GM18907 (cell line): ENCODE measurements around the gene RABGGTB.
"Not testable (repeated sequence)": the region's sequence is repeated elsewhere in the genome, so short reads cannot be mapped to it uniquely, and the experiment has no call there.

Source experiments
- ATAC-seq: cut with Tn5 transposase; IDR thresholded peaks from one replicate; pipeline ENCODE4 v1.9.1; 2021; ENCODE audit warnings: mild to moderate bottlenecking, moderate library complexity; ENCODE audit not compliant: unreplicated experiment

Gene RABGGTB

GRCh38 chr1:75794382-75794781, 8.3 kb downstream of the RABGGTB start:
- no peak for ATAC-seq

DNA sequence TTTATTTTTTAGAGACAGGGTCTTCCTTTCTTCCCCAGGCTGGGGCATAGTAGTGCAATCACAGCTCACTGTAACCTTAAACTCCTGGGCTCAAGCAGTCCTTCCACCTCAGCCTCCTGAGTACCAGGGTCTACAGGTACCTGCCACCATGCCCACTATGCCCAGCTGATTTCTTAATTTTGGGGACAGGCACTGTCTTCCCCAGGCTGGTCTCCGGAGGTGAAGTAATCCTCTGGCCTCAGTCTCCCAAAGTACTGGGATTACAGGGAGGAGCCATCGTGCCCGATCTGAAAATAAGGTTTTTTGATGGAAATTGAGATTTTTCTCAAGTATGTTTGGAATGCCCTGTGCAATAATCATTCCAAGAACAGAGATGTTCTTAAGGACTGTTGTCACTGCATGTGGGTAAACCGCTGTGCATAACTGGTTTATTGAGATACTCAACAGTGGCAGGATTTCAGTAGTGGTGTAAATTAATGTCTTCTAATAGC, 9.7 kb downstream of the RABGGTB start:
- ATAC-seq, result peak; percentile 5

DNA sequence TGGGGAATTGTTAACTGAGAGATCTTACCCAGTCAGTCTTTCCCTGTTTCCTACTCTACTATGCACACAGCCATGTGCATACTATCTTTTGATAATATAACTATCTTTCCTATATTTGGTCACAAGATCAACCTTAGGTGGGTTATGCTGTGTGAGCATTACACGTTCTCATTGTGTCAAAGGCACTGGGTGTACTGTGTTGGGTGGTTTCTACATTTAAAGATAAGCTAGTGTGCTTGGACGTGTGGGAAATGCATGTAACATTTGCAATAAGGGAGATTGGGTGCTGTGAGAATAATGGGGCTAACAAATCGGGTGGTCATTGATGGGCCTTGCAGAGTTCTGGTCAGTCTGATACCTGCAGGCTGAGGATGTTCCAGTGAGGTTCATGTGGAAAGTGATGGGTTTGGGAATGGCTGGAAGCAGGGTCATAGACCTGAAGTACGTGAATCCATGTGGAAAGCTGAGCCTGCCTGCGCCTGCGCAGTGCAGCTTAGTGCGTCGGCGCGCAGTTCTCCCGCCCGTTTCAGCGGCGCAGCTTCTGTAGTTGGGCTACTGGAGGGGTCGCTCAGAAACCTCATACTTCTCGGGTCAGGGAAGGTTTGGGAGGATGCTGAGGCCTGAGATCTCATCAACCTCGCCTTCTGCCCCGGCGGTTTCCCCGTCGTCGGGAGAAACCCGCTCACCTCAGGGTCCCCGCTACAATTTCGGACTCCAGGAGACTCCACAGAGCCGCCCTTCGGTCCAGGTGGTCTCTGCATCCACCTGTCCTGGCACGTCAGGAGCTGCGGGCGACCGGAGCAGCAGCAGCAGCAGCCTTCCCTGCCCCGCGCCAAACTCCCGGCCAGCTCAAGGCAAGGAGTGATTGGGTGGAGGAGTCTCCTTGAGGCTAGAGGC, 10.6 kb downstream of the RABGGTB start, which contains the start of gene MSH4:
Gene MSH4 (plus strand): TSS at position 507 of the 897 bp plus-strand sequence. CDS start 104 bp downstream, at position 611.
- peak; percentile 25 for ATAC-seq

- peak; percentile 24 for ATAC-seq
These were observed 11.2 kb downstream of the RABGGTB start for GRCh38 chr1:75797273-75797588.

DNA sequence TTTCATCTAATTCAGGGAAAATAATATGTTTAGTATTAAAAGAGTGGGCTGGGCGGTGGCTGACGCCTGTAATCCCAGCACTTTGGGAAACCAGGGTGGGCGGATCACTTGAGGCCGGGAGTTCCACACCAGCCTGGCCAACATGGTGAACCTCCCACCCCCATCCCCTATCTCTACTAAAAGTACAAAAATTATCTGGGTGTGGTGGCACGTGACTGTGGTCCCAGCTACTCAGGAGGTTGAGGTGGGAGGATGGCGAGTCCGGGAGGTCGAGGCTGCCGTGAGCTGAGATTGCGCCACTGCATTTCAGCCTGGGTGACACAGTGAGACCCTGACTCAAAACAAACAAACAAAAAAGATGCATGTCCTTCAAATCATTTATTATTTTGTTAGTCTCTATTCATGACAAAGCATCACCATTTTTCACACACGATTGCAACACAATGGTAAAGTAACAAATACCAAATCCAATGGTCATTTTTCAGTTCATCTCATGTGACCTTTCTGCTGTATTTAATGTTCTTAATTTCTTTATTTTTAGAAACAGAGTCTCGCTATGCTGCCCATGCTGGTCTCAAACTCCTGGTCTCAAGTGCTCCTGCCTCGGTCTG, 11.7 kb downstream of the RABGGTB start:
- ATAC-seq, result no peak

DNA sequence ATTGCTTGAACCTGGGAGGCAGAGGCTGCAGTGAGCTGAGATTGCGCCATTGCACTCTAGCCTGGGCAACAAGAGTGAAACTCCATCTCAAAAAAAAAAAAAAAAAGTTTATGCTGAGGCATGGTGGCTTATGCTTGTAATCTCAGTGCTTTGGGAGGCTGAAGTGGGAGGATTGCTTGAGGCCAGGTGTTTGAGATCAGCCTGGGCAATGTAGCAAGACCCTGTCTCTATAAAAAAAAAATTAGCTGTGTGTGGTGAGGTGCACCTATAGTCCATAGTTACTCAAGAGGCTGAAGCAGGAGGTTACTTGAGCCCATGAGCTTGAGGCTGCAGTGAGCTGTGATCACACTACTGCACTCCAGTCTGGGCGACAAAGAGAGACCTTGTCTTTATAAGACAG, 15.4 kb downstream of the RABGGTB start:
- ATAC-seq, result not testable (repeated sequence)

DNA sequence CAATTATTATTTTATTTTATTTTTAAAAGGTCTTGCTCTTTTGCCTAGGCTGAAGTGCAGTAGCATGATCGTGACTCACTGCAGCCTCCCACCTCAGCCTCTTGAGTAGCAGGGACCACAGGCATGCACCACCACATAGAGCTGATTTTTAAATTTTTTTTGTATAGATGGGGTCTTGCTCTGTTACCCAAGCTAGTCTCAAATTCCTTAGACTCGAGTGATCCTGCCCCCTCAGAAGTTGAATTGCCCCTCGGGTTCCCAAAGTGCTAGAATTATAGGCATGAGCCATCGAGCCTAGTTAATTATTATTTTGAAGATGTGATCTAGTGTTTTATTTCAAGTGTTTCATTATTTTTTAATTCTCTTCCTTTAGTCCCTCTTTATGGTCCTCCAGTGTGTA, 22.9 kb downstream of the RABGGTB start:
- no peak for ATAC-seq

GRCh38 chr1:75810113-75810512, 24.1 kb downstream of the RABGGTB start:
- ATAC-seq, result not testable (repeated sequence)

- no peak for ATAC-seq
These were observed 25.3 kb downstream of the RABGGTB start for GRCh38 chr1:75811211-75811981.

- ATAC-seq, result no peak
These were observed 26.0 kb downstream of the RABGGTB start for GRCh38 chr1:75812065-75812464.

DNA sequence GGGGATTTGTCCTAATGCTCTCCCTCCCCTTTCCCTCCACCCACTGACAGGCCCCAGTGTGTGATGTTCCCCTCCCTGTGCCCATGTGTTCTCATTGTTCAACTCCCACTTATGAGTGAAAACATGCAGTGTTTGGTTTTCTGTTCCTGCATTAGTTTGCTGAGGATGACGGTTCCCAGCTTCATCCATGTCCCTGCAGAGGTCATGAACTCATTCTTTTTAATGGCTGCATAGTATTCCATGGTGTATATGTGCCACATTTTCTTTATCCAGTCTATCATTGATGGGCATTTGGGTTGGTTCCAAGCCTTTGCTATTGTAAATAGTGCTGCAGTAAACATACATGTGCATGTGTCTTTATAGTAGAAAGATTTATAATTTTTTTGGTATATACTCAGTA, 37.5 kb downstream of the RABGGTB start:
- not testable (repeated sequence) for ATAC-seq

- ATAC-seq, result no peak
These were observed 50.6 kb downstream of the RABGGTB start for GRCh38 chr1:75836528-75837100.

- no peak for ATAC-seq
These were observed 52.0 kb downstream of the RABGGTB start for GRCh38 chr1:75838079-75838478.

GRCh38 chr1:75841421-75841820, 55.4 kb downstream of the RABGGTB start:
- ATAC-seq, result no peak
